ENCODE data around the gene ARHGEF3.

- TF ChIP-seq CTCF (IDR thresholded peaks at IDR 0.05; ENCODE audit: low read length) (no peak), EZH2 (optimal IDR thresholded peaks at IDR 0.05; ENCODE audit: low read depth, low read length) (no peak)
Measured at GRCh38 chr3:56778893-56779292, 22.9 kb downstream of the ARHGEF3 start.

All from MM.1S (cell line).